GM12878 (cell line): ENCODE results near the gene GUK1.

ENCODE experiments used
- CEBPB ChIP-seq, 2 experiments: fragments of 150-350 bp in 1 of 2; IDR thresholded peaks; 2 replicates each; pipeline ENCODE4 v1.6.1; 2012 to 2014; ENCODE audit warnings: low read depth in 2 of 2, low read length in 2 of 2, borderline replicate concordance in 1 of 2, inconsistent platforms in 1 of 2
- CTCF ChIP-seq, 3 experiments: IDR thresholded peaks in 2 of 3; conservative IDR thresholded peaks in 1 of 3; 2 replicates each; pipeline ENCODE4 v1.5.1; 2011; ENCODE audit warnings: low read depth in 3 of 3, low read length in 3 of 3, mild to moderate bottlenecking in 3 of 3, control low read depth in 2 of 3, moderate library complexity in 2 of 3, inconsistent platforms in 1 of 3, mixed read lengths in 1 of 3; ENCODE audit not compliant: control insufficient read depth in 2 of 3, insufficient read depth in 1 of 3; ENCODE audit errors: extremely low read depth in 1 of 3
- EGR1 ChIP-seq, 2 experiments: IDR thresholded peaks; 1 replicate in 1 of 2; 2 replicates in 1 of 2; pipeline ENCODE4 v1.6.1; 2011 to 2012; ENCODE audit warnings: low read depth in 2 of 2, low read length in 2 of 2, borderline replicate concordance in 1 of 2, mild to moderate bottlenecking in 1 of 2, moderate library complexity in 1 of 2
- EZH2 ChIP-seq: IDR thresholded peaks from 2 replicates; pipeline ENCODE4 v1.6.1; 2012; ENCODE audit warnings: low read depth, mild to moderate bottlenecking, control low read depth, inconsistent platforms, low read length, borderline replicate concordance; ENCODE audit not compliant: control insufficient read depth
- RB1 ChIP-seq: fragments of 450-650 bp; formaldehyde crosslinking; IDR thresholded peaks from 2 replicates; pipeline ENCODE4 v1.6.1; 2017; ENCODE audit warnings: mild to moderate bottlenecking, borderline replicate concordance
- SMC3 ChIP-seq: IDR thresholded peaks from 2 replicates; pipeline ENCODE4 v1.6.1; 2011; ENCODE audit warnings: low read length, improper control_type of control experiment, borderline replicate concordance
- TAF1 ChIP-seq: IDR thresholded peaks from 2 replicates; pipeline ENCODE4 v1.6.1; 2011; ENCODE audit warnings: mild to moderate bottlenecking, low read depth, low read length, borderline replicate concordance
- TF ChIP-seq, protein P1 (sequence below): fragments of 450-650 bp; IDR thresholded peaks from 2 replicates; pipeline ENCODE4 v1.6.1; 2017; ENCODE audit warnings: mild to moderate bottlenecking
- TF ChIP-seq, protein P2 (sequence below): fragments of 450-650 bp; formaldehyde crosslinking; IDR thresholded peaks from 2 replicates; pipeline ENCODE4 v1.5.0; 2022; ENCODE audit warnings: mild to moderate bottlenecking, missing genetic modification characterization

DNA sequence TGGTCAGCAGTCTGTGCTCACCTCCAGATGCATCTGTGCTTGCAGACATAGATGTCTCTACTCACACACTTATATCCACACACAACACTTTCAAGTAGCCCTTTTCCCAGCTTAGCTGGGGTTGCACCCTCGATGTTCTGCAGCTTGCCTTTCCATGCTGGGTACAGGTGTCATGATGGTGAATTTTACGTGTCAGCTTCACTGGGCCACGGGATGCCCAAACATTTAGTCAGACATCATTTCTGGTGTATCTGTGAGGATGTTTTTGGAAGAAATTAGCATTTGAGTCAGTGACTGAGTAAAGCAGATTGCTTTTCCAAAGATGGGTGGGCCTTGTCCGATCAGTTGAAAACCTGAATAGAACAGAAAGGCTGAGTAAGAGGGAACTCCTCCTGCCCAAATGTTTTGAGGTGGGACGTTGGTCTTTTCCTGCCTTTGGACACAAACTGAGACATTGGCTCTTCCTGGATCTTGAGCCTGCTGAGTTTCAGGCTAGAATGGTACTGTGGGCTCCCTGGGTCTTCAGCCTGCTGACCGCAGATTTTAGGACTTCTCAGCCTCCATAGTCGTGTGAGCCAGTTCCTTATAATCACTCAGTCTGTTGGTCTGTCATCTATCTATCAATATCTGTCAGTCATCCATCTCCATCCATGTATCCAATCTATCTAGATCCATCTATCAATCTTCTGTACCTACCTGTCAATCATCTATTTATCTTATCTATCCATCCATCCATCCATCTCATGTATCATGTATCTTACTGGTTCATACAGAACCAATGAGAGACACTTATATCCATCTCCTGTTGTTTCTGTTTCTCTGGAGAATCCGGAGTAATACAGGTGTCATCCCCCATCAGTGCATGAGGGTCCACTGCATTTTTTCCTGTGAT is 55.1 kb downstream of the GUK1 start:
- TF ChIP-seq EGR1 (IDR thresholded peaks at IDR 0.05; ENCODE audit: borderline replicate concordance in 1 of 2, low read depth in 2 of 2, low read length in 2 of 2) (no peak), RB1 (no peak), TAF1 (no peak), EZH2 (no peak), CTCF (IDR thresholded peaks at IDR 0.05 in 2 of 3, conservative IDR thresholded peaks at IDR 0.05 in 1 of 3; ENCODE audit: control insufficient read depth in 2 of 3, extremely low read depth in 1 of 3, insufficient read depth in 1 of 3, low read depth in 3 of 3, low read length in 3 of 3) (no peak), CEBPB (IDR thresholded peaks at IDR 0.05; ENCODE audit: borderline replicate concordance in 1 of 2, low read depth in 2 of 2, low read length in 2 of 2) (no peak), SMC3 (no peak)
- TF ChIP-seq, protein P1, sequence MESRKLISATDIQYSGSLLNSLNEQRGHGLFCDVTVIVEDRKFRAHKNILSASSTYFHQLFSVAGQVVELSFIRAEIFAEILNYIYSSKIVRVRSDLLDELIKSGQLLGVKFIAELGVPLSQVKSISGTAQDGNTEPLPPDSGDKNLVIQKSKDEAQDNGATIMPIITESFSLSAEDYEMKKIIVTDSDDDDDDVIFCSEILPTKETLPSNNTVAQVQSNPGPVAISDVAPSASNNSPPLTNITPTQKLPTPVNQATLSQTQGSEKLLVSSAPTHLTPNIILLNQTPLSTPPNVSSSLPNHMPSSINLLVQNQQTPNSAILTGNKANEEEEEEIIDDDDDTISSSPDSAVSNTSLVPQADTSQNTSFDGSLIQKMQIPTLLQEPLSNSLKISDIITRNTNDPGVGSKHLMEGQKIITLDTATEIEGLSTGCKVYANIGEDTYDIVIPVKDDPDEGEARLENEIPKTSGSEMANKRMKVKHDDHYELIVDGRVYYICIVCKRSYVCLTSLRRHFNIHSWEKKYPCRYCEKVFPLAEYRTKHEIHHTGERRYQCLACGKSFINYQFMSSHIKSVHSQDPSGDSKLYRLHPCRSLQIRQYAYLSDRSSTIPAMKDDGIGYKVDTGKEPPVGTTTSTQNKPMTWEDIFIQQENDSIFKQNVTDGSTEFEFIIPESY, result no peak
- TF ChIP-seq, protein P2, sequence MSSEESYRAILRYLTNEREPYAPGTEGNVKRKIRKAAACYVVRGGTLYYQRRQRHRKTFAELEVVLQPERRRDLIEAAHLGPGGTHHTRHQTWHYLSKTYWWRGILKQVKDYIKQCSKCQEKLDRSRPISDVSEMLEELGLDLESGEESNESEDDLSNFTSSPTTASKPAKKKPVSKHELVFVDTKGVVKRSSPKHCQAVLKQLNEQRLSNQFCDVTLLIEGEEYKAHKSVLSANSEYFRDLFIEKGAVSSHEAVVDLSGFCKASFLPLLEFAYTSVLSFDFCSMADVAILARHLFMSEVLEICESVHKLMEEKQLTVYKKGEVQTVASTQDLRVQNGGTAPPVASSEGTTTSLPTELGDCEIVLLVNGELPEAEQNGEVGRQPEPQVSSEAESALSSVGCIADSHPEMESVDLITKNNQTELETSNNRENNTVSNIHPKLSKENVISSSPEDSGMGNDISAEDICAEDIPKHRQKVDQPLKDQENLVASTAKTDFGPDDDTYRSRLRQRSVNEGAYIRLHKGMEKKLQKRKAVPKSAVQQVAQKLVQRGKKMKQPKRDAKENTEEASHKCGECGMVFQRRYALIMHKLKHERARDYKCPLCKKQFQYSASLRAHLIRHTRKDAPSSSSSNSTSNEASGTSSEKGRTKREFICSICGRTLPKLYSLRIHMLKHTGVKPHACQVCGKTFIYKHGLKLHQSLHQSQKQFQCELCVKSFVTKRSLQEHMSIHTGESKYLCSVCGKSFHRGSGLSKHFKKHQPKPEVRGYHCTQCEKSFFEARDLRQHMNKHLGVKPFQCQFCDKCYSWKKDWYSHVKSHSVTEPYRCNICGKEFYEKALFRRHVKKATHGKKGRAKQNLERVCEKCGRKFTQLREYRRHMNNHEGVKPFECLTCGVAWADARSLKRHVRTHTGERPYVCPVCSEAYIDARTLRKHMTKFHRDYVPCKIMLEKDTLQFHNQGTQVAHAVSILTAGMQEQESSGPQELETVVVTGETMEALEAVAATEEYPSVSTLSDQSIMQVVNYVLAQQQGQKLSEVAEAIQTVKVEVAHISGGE (CRISPR knock-in tag), result no peak
